Liver (tissue), 9 donors: ENCODE measurements around the gene P4HB. TPM values are rescaled to one million over a fixed set of nuclear protein-coding genes. Genes with fewer than 3 reads are reported as not detected.

Source experiments
- DNase-seq: peaks from one replicate; pipeline ENCODE4 v3.0.0-alpha.2; 2017; ENCODE audit warnings: low spot score
- H3K27ac ChIP-seq, 2 donors: one replicate each; pipeline ENCODE4 v1.7.0; 2013; ENCODE audit warnings: inconsistent platforms in 2 of 2, low read length in 2 of 2, control low read depth in 1 of 2, low read depth in 1 of 2, mild to moderate bottlenecking in 1 of 2
- H3K27me3 ChIP-seq, 4 donors: one replicate each; pipeline versions ENCODE4 v1.6.1 to v1.7.0; 2013; ENCODE audit warnings: low read length in 3 of 4, inconsistent platforms in 1 of 4, mild to moderate bottlenecking in 1 of 4, moderate library complexity in 1 of 4; ENCODE audit not compliant: control insufficient read depth in 4 of 4, insufficient read depth in 4 of 4
- H3K36me3 ChIP-seq, 4 donors: one replicate each; pipeline versions ENCODE4 v1.6.1 to v1.7.0; 2013; ENCODE audit warnings: low read length in 3 of 4, mild to moderate bottlenecking in 3 of 4, low read depth in 1 of 4, moderate library complexity in 1 of 4; ENCODE audit not compliant: control insufficient read depth in 4 of 4, insufficient read depth in 3 of 4
- H3K4me1 ChIP-seq, 4 donors: one replicate each; pipeline versions ENCODE4 v1.6.1 to v1.7.0; 2013; ENCODE audit warnings: low read length in 3 of 4, mild to moderate bottlenecking in 3 of 4, moderate library complexity in 1 of 4; ENCODE audit not compliant: control insufficient read depth in 4 of 4, insufficient read depth in 4 of 4
- H3K4me3 ChIP-seq, 3 donors: one replicate each; pipeline versions ENCODE4 v1.6.1 to v1.7.0; 2013; ENCODE audit warnings: low read length in 3 of 3, control low read depth in 1 of 3, low read depth in 1 of 3, mild to moderate bottlenecking in 1 of 3
- H3K9ac ChIP-seq, 2 donors: one replicate each; pipeline ENCODE4 v1.7.0; 2013; ENCODE audit warnings: low read length in 2 of 2, mild to moderate bottlenecking in 2 of 2, moderate library complexity in 2 of 2, control low read depth in 1 of 2, low read depth in 1 of 2
- H3K9me3 ChIP-seq, 4 donors: one replicate each; pipeline versions ENCODE4 v1.6.1 to v1.7.0; 2013; ENCODE audit warnings: low read length in 3 of 4; ENCODE audit not compliant: control insufficient read depth in 4 of 4
- ATF3 ChIP-seq: IDR thresholded peaks from 2 replicates; pipeline ENCODE4 v1.6.1; 2016; ENCODE audit warnings: antibody characterized with exemption
- CTCF ChIP-seq: fragments of 150-350 bp; IDR thresholded peaks from 2 replicates; pipeline ENCODE4 v1.5.1; 2017; ENCODE audit warnings: improper control_type of control experiment, low read depth, low read length; ENCODE audit not compliant: missing input control
- EGR1 ChIP-seq, 2 donors: IDR thresholded peaks; 2 replicates each; pipeline ENCODE4 v1.6.1; 2016 to 2018; ENCODE audit warnings: antibody characterized with exemption in 2 of 2, low read depth in 2 of 2
- FOXA1 ChIP-seq: IDR thresholded peaks from 2 replicates; pipeline ENCODE4 v1.6.1; 2016; ENCODE audit warnings: antibody characterized with exemption
- FOXA2 ChIP-seq: IDR thresholded peaks from 2 replicates; pipeline ENCODE4 v1.6.1; 2016; ENCODE audit warnings: antibody characterized with exemption
- GABPA ChIP-seq, 2 donors: IDR thresholded peaks in 1 of 2; conservative IDR thresholded peaks in 1 of 2; 2 replicates each; pipeline ENCODE4 v1.6.1; 2016; ENCODE audit warnings: antibody characterized with exemption in 2 of 2, mild to moderate bottlenecking in 1 of 2, moderate library complexity in 1 of 2
- HNF4A ChIP-seq, 2 donors: conservative IDR thresholded peaks; 2 replicates each; pipeline ENCODE4 v1.6.1; 2016; ENCODE audit warnings: antibody characterized with exemption in 2 of 2, mild to moderate bottlenecking in 2 of 2
- HNF4G ChIP-seq: IDR thresholded peaks from 2 replicates; pipeline ENCODE4 v1.6.1; 2016; ENCODE audit warnings: antibody characterized with exemption
- JUND ChIP-seq, 2 donors: IDR thresholded peaks; 2 replicates each; pipeline ENCODE4 v1.6.1; 2016; ENCODE audit warnings: antibody characterized with exemption in 2 of 2
- MAX ChIP-seq: IDR thresholded peaks from 2 replicates; pipeline ENCODE4 v1.6.1; 2016; ENCODE audit warnings: antibody characterized with exemption
- NR2F2 ChIP-seq: IDR thresholded peaks from 2 replicates; pipeline ENCODE4 v1.6.1; 2016; ENCODE audit warnings: antibody characterized with exemption
- RAD21 ChIP-seq, 2 donors: IDR thresholded peaks; 2 replicates each; pipeline ENCODE4 v1.6.1; 2016; ENCODE audit warnings: antibody characterized with exemption in 2 of 2, mild to moderate bottlenecking in 2 of 2
- RXRA ChIP-seq, 2 donors: IDR thresholded peaks; 2 replicates each; pipeline ENCODE4 v1.6.1; 2017 to 2018; ENCODE audit warnings: antibody characterized with exemption in 2 of 2, mild to moderate bottlenecking in 1 of 2
- ZBTB33 ChIP-seq: IDR thresholded peaks from 2 replicates; pipeline ENCODE4 v1.6.1; 2016; ENCODE audit warnings: antibody characterized with exemption
- WGBS: extraction: QIAGEN DNeasy Blood & Tissue Kit; methylation state at CpG from one replicate; pipeline ENCODE4 v1.1.7; 2013; 5-methylcytosine and 5-hydroxymethylcytosine counted together
- polyA plus RNA-seq, 2 donors: library from polyadenylated mRNA; stranded (reverse) in 1 of 2; unstranded in 1 of 2; fragments of 200-250 nt in 1 of 2; fragments of >200 nt in 1 of 2; fragmentation: Nextera tagmentation in 1 of 2; extraction: Ambion mirVana in 1 of 2; gene quantifications; one replicate each; pipeline versions ENCODE4 v1.2.1 to v1.2.3, GENCODE V29; 2013 to 2015
- total RNA-seq, 2 donors: library from RNA; depleted of rRNA; stranded (reverse); fragments of >200 nt; gene quantifications; one replicate each; pipeline ENCODE4 v1.2.3, GENCODE V29; 2014
- TF ChIP-seq, protein P1 (sequence below): IDR thresholded peaks from 2 replicates; pipeline ENCODE4 v1.6.1; 2016; ENCODE audit warnings: antibody characterized with exemption, mild to moderate bottlenecking
- donor health status: healthy.
- donor health status: healthy.
- donor health status: healthy.
- donor health status: healthy.
- donor health status: healthy.

Gene P4HB
- total and polyA plus RNA-seq, 4 donors = 1,000 to 3,361 (median 1,576) TPM

GRCh38 chr17:81849457-81849856 lies 10.9 kb downstream of the P4HB start:
- no peaks in the 10 kb centered on the region for H3K9me3 ChIP-seq

DNA sequence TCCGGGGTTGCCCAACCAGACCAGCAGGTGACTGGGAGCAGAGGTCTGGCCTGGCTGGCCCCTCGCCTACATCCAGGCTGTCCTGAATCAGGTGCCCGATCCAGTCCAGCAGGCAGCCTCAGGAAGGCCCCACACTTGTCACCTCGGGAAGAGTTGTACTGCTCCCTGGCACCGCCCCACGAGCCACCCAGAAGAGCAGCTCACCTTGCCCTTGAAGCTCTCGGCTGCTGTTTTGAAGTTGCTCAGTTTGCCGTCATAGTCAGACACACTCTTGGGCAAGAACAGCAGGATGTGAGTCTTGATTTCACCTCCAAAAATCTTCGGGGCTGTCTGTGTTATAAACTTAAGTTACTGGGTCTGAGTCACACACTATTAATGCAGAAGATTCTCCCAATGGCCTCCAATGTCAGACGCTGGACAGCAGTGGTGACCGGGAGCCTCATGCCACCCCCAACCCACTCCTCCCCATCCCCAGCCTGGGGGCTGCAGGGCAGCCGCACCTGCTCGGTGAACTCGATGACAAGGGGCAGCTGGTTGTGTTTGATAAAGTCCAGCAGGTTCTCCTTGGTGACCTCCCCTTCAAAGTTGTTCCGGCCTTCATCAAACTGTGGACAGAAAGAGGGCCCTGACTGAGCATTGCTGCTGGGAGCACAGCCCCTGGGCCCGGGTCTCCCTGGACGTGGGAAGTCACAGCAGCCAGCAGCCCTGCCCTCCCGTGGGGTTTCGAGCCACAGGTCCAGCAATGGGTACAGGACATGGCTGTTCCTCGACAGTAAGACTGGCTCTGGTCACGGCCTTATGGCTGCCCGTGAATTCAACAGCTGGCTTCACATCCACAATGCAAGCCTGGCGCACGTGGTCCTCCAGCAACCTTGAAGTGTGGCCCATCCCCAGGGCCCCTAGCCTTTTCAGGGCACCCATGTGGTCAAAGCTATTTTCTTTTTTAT lies 13.3 kb downstream of the P4HB start:
- Histone ChIP-seq H3K9me3 (no peaks in the 10 kb centered on the region), H3K4me1 (peaks cover 0 to 29% (median 17%) of the 10 kb centered on the region in 4 donors), H3K27ac (no peak overlapping the region), H3K36me3 (peaks cover 38 to 60% (median 44%) of the 10 kb centered on the region in 4 donors), H3K9ac (no peak overlapping the region), H3K27me3 (no peaks in the 10 kb centered on the region), H3K4me3 (no peak overlapping the region)
- WGBS = 90% methylated on average over 24 of the region's 24 CpGs
- DNase-seq = no peak
- TF ChIP-seq, protein P1, sequence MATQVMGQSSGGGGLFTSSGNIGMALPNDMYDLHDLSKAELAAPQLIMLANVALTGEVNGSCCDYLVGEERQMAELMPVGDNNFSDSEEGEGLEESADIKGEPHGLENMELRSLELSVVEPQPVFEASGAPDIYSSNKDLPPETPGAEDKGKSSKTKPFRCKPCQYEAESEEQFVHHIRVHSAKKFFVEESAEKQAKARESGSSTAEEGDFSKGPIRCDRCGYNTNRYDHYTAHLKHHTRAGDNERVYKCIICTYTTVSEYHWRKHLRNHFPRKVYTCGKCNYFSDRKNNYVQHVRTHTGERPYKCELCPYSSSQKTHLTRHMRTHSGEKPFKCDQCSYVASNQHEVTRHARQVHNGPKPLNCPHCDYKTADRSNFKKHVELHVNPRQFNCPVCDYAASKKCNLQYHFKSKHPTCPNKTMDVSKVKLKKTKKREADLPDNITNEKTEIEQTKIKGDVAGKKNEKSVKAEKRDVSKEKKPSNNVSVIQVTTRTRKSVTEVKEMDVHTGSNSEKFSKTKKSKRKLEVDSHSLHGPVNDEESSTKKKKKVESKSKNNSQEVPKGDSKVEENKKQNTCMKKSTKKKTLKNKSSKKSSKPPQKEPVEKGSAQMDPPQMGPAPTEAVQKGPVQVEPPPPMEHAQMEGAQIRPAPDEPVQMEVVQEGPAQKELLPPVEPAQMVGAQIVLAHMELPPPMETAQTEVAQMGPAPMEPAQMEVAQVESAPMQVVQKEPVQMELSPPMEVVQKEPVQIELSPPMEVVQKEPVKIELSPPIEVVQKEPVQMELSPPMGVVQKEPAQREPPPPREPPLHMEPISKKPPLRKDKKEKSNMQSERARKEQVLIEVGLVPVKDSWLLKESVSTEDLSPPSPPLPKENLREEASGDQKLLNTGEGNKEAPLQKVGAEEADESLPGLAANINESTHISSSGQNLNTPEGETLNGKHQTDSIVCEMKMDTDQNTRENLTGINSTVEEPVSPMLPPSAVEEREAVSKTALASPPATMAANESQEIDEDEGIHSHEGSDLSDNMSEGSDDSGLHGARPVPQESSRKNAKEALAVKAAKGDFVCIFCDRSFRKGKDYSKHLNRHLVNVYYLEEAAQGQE = no peak
- TF ChIP-seq EGR1 (IDR thresholded peaks at IDR 0.05; ENCODE audit: low read depth in 2 of 2) = no peak
- no peak for TF ChIP-seq JUND (IDR thresholded peaks at IDR 0.05)
- no peak for TF ChIP-seq RAD21 (IDR thresholded peaks at IDR 0.05)
- no peak for TF ChIP-seq NR2F2
- no peak for TF ChIP-seq ATF3
- no peak for TF ChIP-seq HNF4A (conservative IDR thresholded peaks at IDR 0.05)
- no peak for TF ChIP-seq GABPA (IDR thresholded peaks at IDR 0.05 in 1 of 2, conservative IDR thresholded peaks at IDR 0.05 in 1 of 2)
- TF ChIP-seq HNF4G = no peak

More at GRCh38 chr17:81849457-81849856, 10.9 kb downstream of the P4HB start:
- peaks cover 0 to 7% (median under 1%) of the 10 kb centered on the region in 4 donors for H3K4me1 ChIP-seq
- DNase-seq = no peak
- H3K4me3 ChIP-seq = no peak overlapping the region
- no peak overlapping the region for H3K9ac ChIP-seq
- TF ChIP-seq FOXA1 (no peak), MAX (no peak), HNF4A (conservative IDR thresholded peaks at IDR 0.05) (no peak), ATF3 (no peak), JUND (IDR thresholded peaks at IDR 0.05) (no peak), NR2F2 (no peak), EGR1 (IDR thresholded peaks at IDR 0.05; ENCODE audit: low read depth in 2 of 2) (no peak), HNF4G (no peak), GABPA (IDR thresholded peaks at IDR 0.05 in 1 of 2, conservative IDR thresholded peaks at IDR 0.05 in 1 of 2) (no peak), RXRA (IDR thresholded peaks at IDR 0.05) (no peak), CTCF (no peak), ZBTB33 (no peak), FOXA2 (no peak)
- peaks cover 40 to 63% (median 50%) of the 10 kb centered on the region in 4 donors for H3K36me3 ChIP-seq
- H3K27ac ChIP-seq = no peak overlapping the region
- H3K27me3 ChIP-seq = no peaks in the 10 kb centered on the region
- 95% methylated on average over 12 of the region's 12 CpGs for WGBS
